ENCODE measurements around the gene PDLIM1. TPM values are rescaled to one million over a fixed set of nuclear protein-coding genes. Genes with fewer than 3 reads are reported as not detected.

The PDLIM1 gene
- polyA plus RNA-seq, 1 donor (not counting 4 experiments of a cell fraction or from before 2014, with no cell fraction given), result 298 TPM

DNA sequence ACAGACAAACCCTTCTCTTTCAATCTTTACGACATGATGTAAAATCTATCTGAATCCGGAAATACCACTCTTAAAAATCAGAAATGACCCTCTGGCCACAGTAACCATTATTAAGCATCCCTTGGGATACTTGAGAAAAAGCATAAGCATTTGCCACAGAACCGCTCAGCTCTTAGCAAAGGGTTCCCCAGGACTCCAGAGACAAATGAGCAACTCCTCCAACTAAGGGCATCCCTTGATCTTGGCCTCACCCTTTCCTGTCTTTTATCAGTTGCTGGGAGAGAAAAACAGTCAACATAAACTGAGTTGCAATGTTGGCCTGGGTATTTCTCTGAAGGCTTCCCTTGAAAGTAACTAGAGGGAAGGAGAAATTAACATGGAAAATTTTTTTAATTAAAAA is 3.5 kb downstream of the PDLIM1 start:
- no peak for FAIRE-seq
- Histone ChIP-seq H4K20me1 (ENCODE audit: control insufficient read depth, extremely low read depth, insufficient read depth, low read length) (peaks cover 18% of the 10 kb centered on the region), H3K9me3 (ENCODE audit: control insufficient read depth, low read depth, low read length) (no peaks in the 10 kb centered on the region), H3K4me3 (ENCODE audit: control insufficient read depth in 2 of 3, extremely low read depth in 1 of 3, insufficient read depth in 2 of 3, low read depth in 1 of 3, low read length in 3 of 3) (peak overlapping the region in 1 of 3 experiments; percentile 19), H3K4me1 (ENCODE audit: control insufficient read depth, extremely low read depth, insufficient read depth, low read length) (peaks cover 37% of the 10 kb centered on the region), H3K79me2 (ENCODE audit: control insufficient read depth, insufficient read depth, low read length) (peaks cover 85% of the 10 kb centered on the region), H3K9me1 (ENCODE audit: control insufficient read depth, extremely low read depth, insufficient read depth, low read length) (peaks cover 4% of the 10 kb centered on the region), H3K9ac (ENCODE audit: control insufficient read depth, extremely low read depth, insufficient read depth, low read length) (no peak overlapping the region), H2AFZ (ENCODE audit: control insufficient read depth, low read length) (no peak overlapping the region), H3K27ac (ENCODE audit: control insufficient read depth, insufficient read depth, low read length) (peak overlapping the region; percentile 84), H3K36me3 (ENCODE audit: control insufficient read depth in 2 of 2, extremely low read depth in 1 of 2, insufficient read depth in 2 of 2, low read length in 2 of 2) (peaks cover 5 to 10% of the 10 kb centered on the region in 2 experiments), H3K27me3 (ENCODE audit: control insufficient read depth, extremely low read depth, insufficient read depth, low read length) (no peaks in the 10 kb centered on the region), H3K4me2 (ENCODE audit: control insufficient read depth, extremely low read depth, insufficient read depth, low read depth, low read length) (peak overlapping the region; percentile 99)
- no peak for TF ChIP-seq CTCF (optimal IDR thresholded peaks at IDR 0.05 in 1 of 3, IDR thresholded peaks at IDR 0.05 in 1 of 3, conservative IDR thresholded peaks at IDR 0.05 in 1 of 3; ENCODE audit: extremely low read depth in 1 of 3, insufficient read depth in 2 of 3, low read length in 3 of 3)
- TF ChIP-seq EZH2 (IDR thresholded peaks at IDR 0.05; ENCODE audit: low read length), result no peak
- DNase-seq (ENCODE audit: low read depth, low spot score), result no peak
- dilution Hi-C loops (cut with MboI; ENCODE audit: extremely low pct_ligation_motif_present, low sequenced_read_pairs), result no loop called here

DNA sequence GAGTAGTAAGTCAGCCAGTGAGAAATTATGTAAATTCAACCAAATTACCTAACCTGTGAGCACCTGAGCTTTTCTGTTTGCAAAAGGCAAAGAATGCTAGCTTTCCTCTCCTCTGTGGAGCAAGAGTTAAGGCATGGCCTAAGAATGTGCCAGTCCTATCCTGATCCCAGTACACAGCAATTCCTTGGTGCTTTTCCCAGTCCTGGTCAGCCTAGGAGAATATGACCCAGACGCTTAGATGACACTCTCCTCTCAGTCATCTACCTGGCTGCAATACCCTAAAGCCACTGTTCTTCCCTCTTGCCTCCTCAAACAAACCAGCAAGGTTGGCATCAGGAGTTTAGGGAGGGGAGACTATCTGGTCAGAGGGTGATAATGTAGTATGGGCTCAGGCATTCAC is 4.1 kb downstream of the PDLIM1 start:
- H3K36me3 ChIP-seq (ENCODE audit: control insufficient read depth in 2 of 2, extremely low read depth in 1 of 2, insufficient read depth in 2 of 2, low read length in 2 of 2), result peaks cover 5 to 10% of the 10 kb centered on the region in 2 experiments
- H3K27ac ChIP-seq (ENCODE audit: control insufficient read depth, insufficient read depth, low read length), result peak overlapping the region; percentile 84
- H3K9me1 ChIP-seq (ENCODE audit: control insufficient read depth, extremely low read depth, insufficient read depth, low read length), result peaks cover 4% of the 10 kb centered on the region
- H3K79me2 ChIP-seq (ENCODE audit: control insufficient read depth, insufficient read depth, low read length), result peaks cover 90% of the 10 kb centered on the region
- peak overlapping the region; percentile 99 for H3K4me2 ChIP-seq (ENCODE audit: control insufficient read depth, extremely low read depth, insufficient read depth, low read depth, low read length)
- no peak overlapping the region for H3K4me3 ChIP-seq (ENCODE audit: control insufficient read depth in 2 of 3, extremely low read depth in 1 of 3, insufficient read depth in 2 of 3, low read depth in 1 of 3, low read length in 3 of 3)
- TF ChIP-seq CTCF (optimal IDR thresholded peaks at IDR 0.05 in 1 of 3, IDR thresholded peaks at IDR 0.05 in 1 of 3, conservative IDR thresholded peaks at IDR 0.05 in 1 of 3; ENCODE audit: extremely low read depth in 1 of 3, insufficient read depth in 2 of 3, low read length in 3 of 3), result no peak
- no peak for TF ChIP-seq EZH2 (IDR thresholded peaks at IDR 0.05; ENCODE audit: low read length)
- H3K27me3 ChIP-seq (ENCODE audit: control insufficient read depth, extremely low read depth, insufficient read depth, low read length), result no peaks in the 10 kb centered on the region
- H3K9me3 ChIP-seq (ENCODE audit: control insufficient read depth, low read depth, low read length), result no peaks in the 10 kb centered on the region
- peak; percentile 26 for FAIRE-seq
- peaks cover 19% of the 10 kb centered on the region for H4K20me1 ChIP-seq (ENCODE audit: control insufficient read depth, extremely low read depth, insufficient read depth, low read length)
- H3K4me1 ChIP-seq (ENCODE audit: control insufficient read depth, extremely low read depth, insufficient read depth, low read length), result peaks cover 43% of the 10 kb centered on the region
- dilution Hi-C loops (cut with MboI; ENCODE audit: extremely low pct_ligation_motif_present, low sequenced_read_pairs), result no loop called here
- no peak for DNase-seq (ENCODE audit: low read depth, low spot score)
- no peak overlapping the region for H2AFZ ChIP-seq (ENCODE audit: control insufficient read depth, low read length)
- no peak overlapping the region for H3K9ac ChIP-seq (ENCODE audit: control insufficient read depth, extremely low read depth, insufficient read depth, low read length)

Measured in keratinocyte (primary cell).